ENCODE results near the gene SULT1C2.
"Not testable (repeated sequence)": the region's sequence is repeated elsewhere in the genome, so short reads cannot be mapped to it uniquely, and the experiment has no call there.

SULT1C2 gene

GRCh38 chr2:108354136-108354535 lies 65.4 kb downstream of the SULT1C2 start:
- no peak for DNase-seq (ENCODE audit: low read depth)
- H3K4me3 ChIP-seq (ENCODE audit: control insufficient read depth, low read depth, low read length): no peak overlapping the region
- no peak for TF ChIP-seq CTCF (IDR thresholded peaks at IDR 0.05; ENCODE audit: control insufficient read depth, insufficient read depth, low read depth, low read length, missing control alignments)

GRCh38 chr2:108355906-108356734 lies 67.4 kb downstream of the SULT1C2 start:
- no peak for TF ChIP-seq CTCF (IDR thresholded peaks at IDR 0.05; ENCODE audit: control insufficient read depth, insufficient read depth, low read depth, low read length, missing control alignments)
- H3K4me3 ChIP-seq (ENCODE audit: control insufficient read depth, low read depth, low read length): no peak overlapping the region
- DNase-seq (ENCODE audit: low read depth): no peak

- DNase-seq (ENCODE audit: low read depth); H3K4me3 ChIP-seq (ENCODE audit: control insufficient read depth, low read depth, low read length): not testable (repeated sequence)
Measured at GRCh38 chr2:108359336-108359735, 70.6 kb downstream of the SULT1C2 start.

Data from AG09309 (cell line).